ENCODE measurements around the gene SLC12A7.
"Not testable (repeated sequence)": the region's sequence is repeated elsewhere in the genome, so short reads cannot be mapped to it uniquely, and the experiment has no call there.

The SLC12A7 gene

GRCh38 chr5:1111727-1112289 lies at the start of gene SLC12A7:
SLC12A7 (minus strand) TSS chr5:1112063; CDS start chr5:1111991, 72 bp downstream.
- H3K4me1 ChIP-seq (ENCODE audit: control insufficient read depth in 1 of 2, insufficient read depth in 2 of 2, low read length in 2 of 2) = peaks cover 36 to 43% of the 10 kb centered on the region in 2 donors
- H3K36me3 ChIP-seq (ENCODE audit: control insufficient read depth in 1 of 2, insufficient read depth in 2 of 2, low read length in 2 of 2) = no peaks in the 10 kb centered on the region
- H3K9me3 ChIP-seq (ENCODE audit: control insufficient read depth in 1 of 2, low read length in 2 of 2) = no peaks in the 10 kb centered on the region
- H3K27me3 ChIP-seq (ENCODE audit: control insufficient read depth in 1 of 2, insufficient read depth in 2 of 2, low read length in 2 of 2) = no peaks in the 10 kb centered on the region
- peak within 1 kb of the TSS; percentile 81 to 86 for H3K4me3 ChIP-seq (ENCODE audit: low read depth in 1 of 2, low read length in 2 of 2)
- H3K9ac ChIP-seq (ENCODE audit: low read depth in 1 of 2, low read length in 2 of 2) = peak within 1 kb of the TSS; percentile 90 to 98
- peak within 1 kb of the TSS; percentile 91 for H3K27ac ChIP-seq (ENCODE audit: low read depth, low read length)

GRCh38 chr5:1161108-1161832 lies 49.4 kb upstream of the SLC12A7 start:
- Histone ChIP-seq H3K9ac (ENCODE audit: low read depth in 1 of 2, low read length in 2 of 2) (peak overlapping the region in 1 of 2 donors; percentile 4), H3K36me3 (ENCODE audit: control insufficient read depth in 1 of 2, insufficient read depth in 2 of 2, low read length in 2 of 2) (no peaks in the 10 kb centered on the region), H3K4me1 (ENCODE audit: control insufficient read depth in 1 of 2, insufficient read depth in 2 of 2, low read length in 2 of 2) (peaks cover 19 to 25% of the 10 kb centered on the region in 2 donors), H3K4me3 (ENCODE audit: low read depth in 1 of 2, low read length in 2 of 2) (no peak overlapping the region), H3K9me3 (ENCODE audit: control insufficient read depth in 1 of 2, low read length in 2 of 2) (peaks cover 2 to 10% of the 10 kb centered on the region in 2 donors), H3K27ac (ENCODE audit: low read depth, low read length) (no peak overlapping the region), H3K27me3 (ENCODE audit: control insufficient read depth in 1 of 2, insufficient read depth in 2 of 2, low read length in 2 of 2) (peaks cover 8 to 14% of the 10 kb centered on the region in 2 donors)

GRCh38 chr5:1159774-1160406 lies 48.0 kb upstream of the SLC12A7 start:
- no peak overlapping the region for H3K4me3 ChIP-seq (ENCODE audit: low read depth in 1 of 2, low read length in 2 of 2)
- H3K27ac ChIP-seq (ENCODE audit: low read depth, low read length) = no peak overlapping the region
- peaks cover 12 to 17% of the 10 kb centered on the region in 2 donors for H3K27me3 ChIP-seq (ENCODE audit: control insufficient read depth in 1 of 2, insufficient read depth in 2 of 2, low read length in 2 of 2)
- peaks cover 15 to 18% of the 10 kb centered on the region in 2 donors for H3K4me1 ChIP-seq (ENCODE audit: control insufficient read depth in 1 of 2, insufficient read depth in 2 of 2, low read length in 2 of 2)
- H3K36me3 ChIP-seq (ENCODE audit: control insufficient read depth in 1 of 2, insufficient read depth in 2 of 2, low read length in 2 of 2) = no peaks in the 10 kb centered on the region
- no peak overlapping the region for H3K9ac ChIP-seq (ENCODE audit: low read depth in 1 of 2, low read length in 2 of 2)
- peaks cover 2 to 10% of the 10 kb centered on the region in 2 donors for H3K9me3 ChIP-seq (ENCODE audit: control insufficient read depth in 1 of 2, low read length in 2 of 2)

GRCh38 chr5:1159341-1159675 lies 47.4 kb upstream of the SLC12A7 start:
- Histone ChIP-seq H3K9ac (ENCODE audit: low read depth in 1 of 2, low read length in 2 of 2) (no peak overlapping the region), H3K4me1 (ENCODE audit: control insufficient read depth in 1 of 2, insufficient read depth in 2 of 2, low read length in 2 of 2) (peaks cover 15% of the 10 kb centered on the region in 2 donors), H3K9me3 (ENCODE audit: control insufficient read depth in 1 of 2, low read length in 2 of 2) (peaks cover 2 to 10% of the 10 kb centered on the region in 2 donors), H3K4me3 (ENCODE audit: low read depth in 1 of 2, low read length in 2 of 2) (no peak overlapping the region), H3K27ac (ENCODE audit: low read depth, low read length) (no peak overlapping the region), H3K36me3 (ENCODE audit: control insufficient read depth in 1 of 2, insufficient read depth in 2 of 2, low read length in 2 of 2) (no peaks in the 10 kb centered on the region), H3K27me3 (ENCODE audit: control insufficient read depth in 1 of 2, insufficient read depth in 2 of 2, low read length in 2 of 2) (peaks cover 16 to 22% of the 10 kb centered on the region in 2 donors)

- Histone ChIP-seq H3K27me3 (ENCODE audit: control insufficient read depth in 1 of 2, insufficient read depth in 2 of 2, low read length in 2 of 2) (peaks cover 21 to 27% of the 10 kb centered on the region in 2 donors), H3K9ac (ENCODE audit: low read depth in 1 of 2, low read length in 2 of 2) (no peak overlapping the region), H3K9me3 (ENCODE audit: control insufficient read depth in 1 of 2, low read length in 2 of 2) (peaks cover 2 to 10% of the 10 kb centered on the region in 2 donors), H3K36me3 (ENCODE audit: control insufficient read depth in 1 of 2, insufficient read depth in 2 of 2, low read length in 2 of 2) (no peaks in the 10 kb centered on the region), H3K27ac (ENCODE audit: low read depth, low read length) (no peak overlapping the region), H3K4me1 (ENCODE audit: control insufficient read depth in 1 of 2, insufficient read depth in 2 of 2, low read length in 2 of 2) (peaks cover 15% of the 10 kb centered on the region in 2 donors), H3K4me3 (ENCODE audit: low read depth in 1 of 2, low read length in 2 of 2) (no peak overlapping the region)
Observed at GRCh38 chr5:1158647-1159340, 46.9 kb upstream of the SLC12A7 start.

- H3K4me3 ChIP-seq (ENCODE audit: low read depth in 1 of 2, low read length in 2 of 2); H3K27ac ChIP-seq (ENCODE audit: low read depth, low read length); H3K36me3 ChIP-seq (ENCODE audit: control insufficient read depth in 1 of 2, insufficient read depth in 2 of 2, low read length in 2 of 2); H3K9me3 ChIP-seq (ENCODE audit: control insufficient read depth in 1 of 2, low read length in 2 of 2): not testable (repeated sequence)
- H3K9ac ChIP-seq (ENCODE audit: low read depth in 1 of 2, low read length in 2 of 2) = peak overlapping the region in 1 of 2 donors; percentile 6
- peaks cover 15% of the 10 kb centered on the region in 2 donors for H3K4me1 ChIP-seq (ENCODE audit: control insufficient read depth in 1 of 2, insufficient read depth in 2 of 2, low read length in 2 of 2)
- peaks cover 28 to 36% of the 10 kb centered on the region in 2 donors for H3K27me3 ChIP-seq (ENCODE audit: control insufficient read depth in 1 of 2, insufficient read depth in 2 of 2, low read length in 2 of 2)
Observed at GRCh38 chr5:1157461-1157986, 45.7 kb upstream of the SLC12A7 start.

- Histone ChIP-seq H3K27me3 (ENCODE audit: control insufficient read depth in 1 of 2, insufficient read depth in 2 of 2, low read length in 2 of 2) (peaks cover 35 to 40% of the 10 kb centered on the region in 2 donors), H3K9ac (ENCODE audit: low read depth in 1 of 2, low read length in 2 of 2) (peak overlapping the region in 1 of 2 donors; percentile 6), H3K4me3 (ENCODE audit: low read depth in 1 of 2, low read length in 2 of 2) (no peak overlapping the region), H3K9me3 (ENCODE audit: control insufficient read depth in 1 of 2, low read length in 2 of 2) (peaks cover 2 to 10% of the 10 kb centered on the region in 2 donors), H3K4me1 (ENCODE audit: control insufficient read depth in 1 of 2, insufficient read depth in 2 of 2, low read length in 2 of 2) (peaks cover 10 to 13% of the 10 kb centered on the region in 2 donors), H3K36me3 (ENCODE audit: control insufficient read depth in 1 of 2, insufficient read depth in 2 of 2, low read length in 2 of 2) (no peaks in the 10 kb centered on the region), H3K27ac (ENCODE audit: low read depth, low read length) (no peak overlapping the region)
Observed at GRCh38 chr5:1156754-1157460, 45.0 kb upstream of the SLC12A7 start.

- H3K9me3 ChIP-seq (ENCODE audit: control insufficient read depth in 1 of 2, low read length in 2 of 2) = peaks cover 2 to 10% of the 10 kb centered on the region in 2 donors
- no peak overlapping the region for H3K4me3 ChIP-seq (ENCODE audit: low read depth in 1 of 2, low read length in 2 of 2)
- peaks cover 3 to 6% of the 10 kb centered on the region in 2 donors for H3K4me1 ChIP-seq (ENCODE audit: control insufficient read depth in 1 of 2, insufficient read depth in 2 of 2, low read length in 2 of 2)
- peaks cover 37 to 42% of the 10 kb centered on the region in 2 donors for H3K27me3 ChIP-seq (ENCODE audit: control insufficient read depth in 1 of 2, insufficient read depth in 2 of 2, low read length in 2 of 2)
- H3K36me3 ChIP-seq (ENCODE audit: control insufficient read depth in 1 of 2, insufficient read depth in 2 of 2, low read length in 2 of 2) = no peaks in the 10 kb centered on the region
- H3K9ac ChIP-seq (ENCODE audit: low read depth in 1 of 2, low read length in 2 of 2) = no peak overlapping the region
- no peak overlapping the region for H3K27ac ChIP-seq (ENCODE audit: low read depth, low read length)
Observed at GRCh38 chr5:1156033-1156753, 44.3 kb upstream of the SLC12A7 start.
